ENCODE data around the gene UNC5C. TPM values are rescaled to one million over a fixed set of nuclear protein-coding genes. Genes with fewer than 3 reads are reported as not detected.

Gene UNC5C
- total RNA-seq, 1 donor from 2014 or later, result 12.0 TPM

DNA sequence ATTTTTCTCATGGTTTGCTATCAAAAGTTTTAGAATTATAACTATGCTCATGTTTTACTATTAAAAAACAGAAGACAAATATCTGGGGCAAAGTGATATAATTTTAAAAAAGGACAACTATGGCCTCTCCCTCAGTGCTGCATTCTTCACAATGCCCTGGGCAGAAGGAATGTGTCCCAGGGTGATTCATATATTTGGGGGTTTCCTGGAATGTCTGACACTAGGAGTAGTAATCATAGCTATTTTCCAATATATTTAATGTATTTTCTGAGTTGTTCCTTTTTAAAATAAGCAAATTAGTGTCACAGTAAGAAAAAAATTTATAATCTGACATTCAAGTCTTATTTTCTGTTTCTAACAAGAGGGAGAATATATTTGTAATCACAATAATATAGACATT lies 281.7 kb downstream of the UNC5C start:
- Histone ChIP-seq H3K27me3 (no peaks in the 10 kb centered on the region), H3K36me3 (no peaks in the 10 kb centered on the region), H3K27ac (no peak overlapping the region), H3K9me3 (no peaks in the 10 kb centered on the region), H3K4me1 (no peaks in the 10 kb centered on the region), H3K4me3 (no peak overlapping the region)
- no peak for DNase-seq (ENCODE audit: extremely low spot score in 2 of 2)
- TF ChIP-seq, protein P1, sequence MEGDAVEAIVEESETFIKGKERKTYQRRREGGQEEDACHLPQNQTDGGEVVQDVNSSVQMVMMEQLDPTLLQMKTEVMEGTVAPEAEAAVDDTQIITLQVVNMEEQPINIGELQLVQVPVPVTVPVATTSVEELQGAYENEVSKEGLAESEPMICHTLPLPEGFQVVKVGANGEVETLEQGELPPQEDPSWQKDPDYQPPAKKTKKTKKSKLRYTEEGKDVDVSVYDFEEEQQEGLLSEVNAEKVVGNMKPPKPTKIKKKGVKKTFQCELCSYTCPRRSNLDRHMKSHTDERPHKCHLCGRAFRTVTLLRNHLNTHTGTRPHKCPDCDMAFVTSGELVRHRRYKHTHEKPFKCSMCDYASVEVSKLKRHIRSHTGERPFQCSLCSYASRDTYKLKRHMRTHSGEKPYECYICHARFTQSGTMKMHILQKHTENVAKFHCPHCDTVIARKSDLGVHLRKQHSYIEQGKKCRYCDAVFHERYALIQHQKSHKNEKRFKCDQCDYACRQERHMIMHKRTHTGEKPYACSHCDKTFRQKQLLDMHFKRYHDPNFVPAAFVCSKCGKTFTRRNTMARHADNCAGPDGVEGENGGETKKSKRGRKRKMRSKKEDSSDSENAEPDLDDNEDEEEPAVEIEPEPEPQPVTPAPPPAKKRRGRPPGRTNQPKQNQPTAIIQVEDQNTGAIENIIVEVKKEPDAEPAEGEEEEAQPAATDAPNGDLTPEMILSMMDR (IDR thresholded peaks at IDR 0.05), result no peak
- no peak for TF ChIP-seq POLR2AphosphoS5 (IDR thresholded peaks at IDR 0.05; ENCODE audit: insufficient read depth in 1 of 2, low read depth in 1 of 2)
- TF ChIP-seq POLR2A (IDR thresholded peaks at IDR 0.05), result no peak
- intact Hi-C loops (cut with DNase I), result no loop called here

DNA sequence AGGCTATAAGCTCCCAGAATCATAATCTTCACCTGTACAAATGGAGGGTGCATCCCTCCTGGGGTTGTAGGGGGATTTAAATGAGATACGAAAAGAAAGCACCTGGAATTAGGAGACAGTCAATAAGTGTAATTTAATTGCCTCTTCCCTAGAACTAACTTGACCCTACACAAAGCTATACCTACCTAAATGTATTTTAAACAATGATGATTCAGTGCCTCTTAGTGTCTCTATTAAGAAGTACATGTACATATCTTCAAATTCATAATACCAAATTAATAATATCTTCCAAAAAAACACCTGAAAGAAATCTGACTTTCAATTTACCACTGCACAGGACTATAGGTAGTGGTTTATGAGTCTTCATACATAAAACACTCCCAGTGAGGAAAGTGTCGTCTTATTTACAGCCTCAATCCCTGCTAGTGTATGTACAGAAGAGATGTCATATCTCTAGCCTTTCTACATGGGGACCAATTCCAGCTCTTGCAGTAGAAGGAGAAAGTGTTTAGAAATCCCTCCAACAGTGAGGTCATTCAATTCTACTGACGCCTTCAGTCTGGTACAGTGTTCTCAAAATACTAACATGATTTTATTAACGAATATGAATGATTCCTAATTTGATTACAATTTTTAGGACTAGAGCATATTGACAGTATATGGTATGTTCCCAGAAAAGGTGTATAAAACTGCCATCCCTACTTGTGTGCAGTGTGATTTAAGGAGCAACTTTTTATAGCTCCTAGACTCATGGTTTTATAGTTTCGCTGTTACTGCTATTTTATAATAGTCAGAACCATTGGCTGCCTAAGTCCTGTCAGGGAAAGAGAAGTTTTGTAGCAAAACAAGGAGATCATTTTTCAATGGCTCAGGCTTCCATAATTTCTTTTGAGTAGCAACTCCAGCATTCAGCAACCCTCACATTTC lies 282.7 kb downstream of the UNC5C start:
- TF ChIP-seq POLR2A (IDR thresholded peaks at IDR 0.05) (no peak), POLR2AphosphoS5 (IDR thresholded peaks at IDR 0.05; ENCODE audit: insufficient read depth in 1 of 2, low read depth in 1 of 2) (no peak)
- TF ChIP-seq, protein P1 (IDR thresholded peaks at IDR 0.05), result no peak
- intact Hi-C loops (cut with DNase I), result no loop called here
- H3K27ac ChIP-seq, result no peak overlapping the region

DNA sequence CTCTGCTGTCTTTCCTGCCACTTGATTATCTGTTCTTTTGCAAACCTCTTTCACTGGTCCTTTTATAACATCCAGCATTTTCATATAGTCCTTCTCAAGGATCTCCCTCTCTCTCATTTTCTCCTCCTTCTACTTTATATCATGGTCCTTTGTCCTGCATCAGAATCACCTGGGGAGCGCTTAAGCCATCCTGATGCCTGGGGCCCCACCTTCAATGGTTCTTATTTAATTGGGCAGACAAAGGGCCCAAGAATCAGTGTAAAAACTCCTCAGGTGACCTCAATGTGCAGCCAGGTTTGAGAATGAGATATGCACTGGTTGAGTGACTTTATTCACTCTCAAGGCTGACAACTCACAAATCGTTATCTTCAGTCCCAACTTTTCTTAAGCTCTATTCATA lies 283.9 kb downstream of the UNC5C start:
- Histone ChIP-seq H3K9me3 (no peaks in the 10 kb centered on the region), H3K27me3 (no peaks in the 10 kb centered on the region), H3K27ac (no peak overlapping the region), H3K4me1 (no peaks in the 10 kb centered on the region), H3K4me3 (no peak overlapping the region), H3K36me3 (no peaks in the 10 kb centered on the region)
- no peak for DNase-seq (ENCODE audit: extremely low spot score in 2 of 2)
- intact Hi-C loops (cut with DNase I), result no loop called here
- TF ChIP-seq, protein P1 (IDR thresholded peaks at IDR 0.05), result no peak
- TF ChIP-seq POLR2A (IDR thresholded peaks at IDR 0.05), result no peak
- TF ChIP-seq POLR2AphosphoS5 (IDR thresholded peaks at IDR 0.05; ENCODE audit: insufficient read depth in 1 of 2, low read depth in 1 of 2), result no peak

More for the DNA sequence above, 282.7 kb downstream of the UNC5C start:
- no peaks in the 10 kb centered on the region for H3K9me3 ChIP-seq
- no peak overlapping the region for H3K4me3 ChIP-seq
- H3K4me1 ChIP-seq, result no peaks in the 10 kb centered on the region
- no peaks in the 10 kb centered on the region for H3K36me3 ChIP-seq
- no peaks in the 10 kb centered on the region for H3K27me3 ChIP-seq
- DNase-seq (ENCODE audit: extremely low spot score in 2 of 2), result no peak

DNA sequence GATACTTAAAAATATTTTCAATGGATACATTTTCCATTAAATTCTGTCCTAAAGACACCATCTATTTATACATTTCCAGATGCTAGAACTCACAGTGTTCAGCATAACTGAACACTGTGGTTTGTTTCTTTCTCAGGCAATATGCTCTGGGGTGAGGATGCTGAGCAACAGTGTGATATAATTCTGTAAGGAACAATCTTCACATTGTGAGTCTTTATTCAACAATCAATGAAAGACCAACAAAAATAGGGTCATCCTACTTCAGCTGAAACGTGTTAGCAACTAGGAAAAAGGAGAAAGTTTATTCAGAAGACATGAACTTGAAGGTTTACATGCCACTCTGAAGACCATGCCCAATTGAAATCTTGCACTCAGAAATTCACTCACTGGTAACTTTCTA lies 284.8 kb downstream of the UNC5C start:
- intact Hi-C loops (cut with DNase I), result no loop called here
- Histone ChIP-seq H3K9me3 (no peaks in the 10 kb centered on the region), H3K36me3 (no peaks in the 10 kb centered on the region), H3K27ac (no peak overlapping the region), H3K4me1 (no peaks in the 10 kb centered on the region), H3K4me3 (no peak overlapping the region), H3K27me3 (no peaks in the 10 kb centered on the region)
- TF ChIP-seq POLR2AphosphoS5 (IDR thresholded peaks at IDR 0.05; ENCODE audit: insufficient read depth in 1 of 2, low read depth in 1 of 2), result no peak
- TF ChIP-seq POLR2A (IDR thresholded peaks at IDR 0.05), result no peak
- TF ChIP-seq, protein P1 (IDR thresholded peaks at IDR 0.05), result no peak
- no peak for DNase-seq (ENCODE audit: extremely low spot score in 2 of 2)

DNA sequence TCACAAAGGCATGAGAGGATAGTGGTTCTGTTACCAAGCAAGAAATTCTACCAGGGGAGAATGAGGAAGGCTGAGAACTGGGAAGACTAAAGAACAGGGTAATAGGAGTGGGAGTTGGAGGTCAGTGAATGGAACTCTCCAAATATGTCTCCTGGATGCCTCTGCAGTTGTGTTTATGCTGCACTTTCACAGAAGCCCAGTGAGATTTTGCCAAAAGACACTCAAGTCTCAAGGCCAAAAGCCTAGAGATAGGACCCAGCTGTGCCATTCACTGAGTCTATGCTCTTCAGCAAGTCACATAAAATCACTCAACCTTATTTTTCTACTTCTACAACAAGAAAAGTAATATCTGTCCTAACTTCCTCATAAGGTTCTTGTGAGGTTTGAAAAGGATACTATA lies 285.4 kb downstream of the UNC5C start:
- Histone ChIP-seq H3K27me3 (no peaks in the 10 kb centered on the region), H3K36me3 (no peaks in the 10 kb centered on the region), H3K4me3 (no peak overlapping the region), H3K4me1 (no peaks in the 10 kb centered on the region), H3K27ac (no peak overlapping the region), H3K9me3 (no peaks in the 10 kb centered on the region)
- intact Hi-C loops (cut with DNase I), result no loop called here
- no peak for DNase-seq (ENCODE audit: extremely low spot score in 2 of 2)
- no peak for TF ChIP-seq POLR2A (IDR thresholded peaks at IDR 0.05)
- TF ChIP-seq, protein P1 (IDR thresholded peaks at IDR 0.05), result no peak
- no peak for TF ChIP-seq POLR2AphosphoS5 (IDR thresholded peaks at IDR 0.05; ENCODE audit: insufficient read depth in 1 of 2, low read depth in 1 of 2)

All from vagina (tissue), 2 donors.